GM12878 (cell line): Measurements from ENCODE around the gene ISCA2.

Experiments used
- CEBPB ChIP-seq, 2 experiments: fragments of 150-350 bp in 1 of 2; IDR thresholded peaks; 2 replicates each; pipeline ENCODE4 v1.6.1; 2012 to 2014; ENCODE audit warnings: low read depth in 2 of 2, low read length in 2 of 2, borderline replicate concordance in 1 of 2, inconsistent platforms in 1 of 2
- EGR1 ChIP-seq, 2 experiments: IDR thresholded peaks; 1 replicate in 1 of 2; 2 replicates in 1 of 2; pipeline ENCODE4 v1.6.1; 2011 to 2012; ENCODE audit warnings: low read depth in 2 of 2, low read length in 2 of 2, borderline replicate concordance in 1 of 2, mild to moderate bottlenecking in 1 of 2, moderate library complexity in 1 of 2
- KAT2A ChIP-seq: conservative IDR thresholded peaks from 2 replicates; pipeline ENCODE4 v1.6.1; 2011; ENCODE audit warnings: low read depth, low read length; ENCODE audit not compliant: control insufficient read depth
- SUPT20H ChIP-seq: IDR thresholded peaks from 2 replicates; pipeline ENCODE4 v1.6.1; 2011; ENCODE audit warnings: low read depth, mild to moderate bottlenecking, low read length, moderate library complexity, borderline replicate concordance; ENCODE audit not compliant: control insufficient read depth

- no peak for TF ChIP-seq SUPT20H
- TF ChIP-seq KAT2A, result no peak
- TF ChIP-seq EGR1 (IDR thresholded peaks at IDR 0.05; ENCODE audit: borderline replicate concordance in 1 of 2, low read depth in 2 of 2, low read length in 2 of 2), result no peak
- TF ChIP-seq CEBPB (IDR thresholded peaks at IDR 0.05; ENCODE audit: borderline replicate concordance in 1 of 2, low read depth in 2 of 2, low read length in 2 of 2), result no peak
These were observed 48.6 kb downstream of the ISCA2 start for GRCh38 chr14:74542056-74542685.
